ENCODE measurements around the gene ETV3. TPM values are rescaled to one million over a fixed set of nuclear protein-coding genes. Genes with fewer than 3 reads are reported as not detected.
A peak's percentile ranks its signal among the peaks of the same experiment; 100 is the strongest.

The ETV3 gene
- total RNA-seq, 2 experiments from 2014 or later = 27.8 to 32.8 TPM

- Mint-ChIP-seq H3K36me3 (no peaks in the 10 kb centered on the region), H3K27ac (no peak overlapping the region), H3K4me1 (no peaks in the 10 kb centered on the region), H3K4me3 (no peak overlapping the region), H3K27me3 (peaks cover 28% of the 10 kb centered on the region), H3K9me3 (ENCODE audit: low read depth) (no peaks in the 10 kb centered on the region)
- no peak for ATAC-seq
- CTCF ChIA-PET = no interaction called here
- DNase-seq = no peak
These were observed 25.1 kb downstream of the ETV3 start for GRCh38 chr1:157113106-157113505.

DNA sequence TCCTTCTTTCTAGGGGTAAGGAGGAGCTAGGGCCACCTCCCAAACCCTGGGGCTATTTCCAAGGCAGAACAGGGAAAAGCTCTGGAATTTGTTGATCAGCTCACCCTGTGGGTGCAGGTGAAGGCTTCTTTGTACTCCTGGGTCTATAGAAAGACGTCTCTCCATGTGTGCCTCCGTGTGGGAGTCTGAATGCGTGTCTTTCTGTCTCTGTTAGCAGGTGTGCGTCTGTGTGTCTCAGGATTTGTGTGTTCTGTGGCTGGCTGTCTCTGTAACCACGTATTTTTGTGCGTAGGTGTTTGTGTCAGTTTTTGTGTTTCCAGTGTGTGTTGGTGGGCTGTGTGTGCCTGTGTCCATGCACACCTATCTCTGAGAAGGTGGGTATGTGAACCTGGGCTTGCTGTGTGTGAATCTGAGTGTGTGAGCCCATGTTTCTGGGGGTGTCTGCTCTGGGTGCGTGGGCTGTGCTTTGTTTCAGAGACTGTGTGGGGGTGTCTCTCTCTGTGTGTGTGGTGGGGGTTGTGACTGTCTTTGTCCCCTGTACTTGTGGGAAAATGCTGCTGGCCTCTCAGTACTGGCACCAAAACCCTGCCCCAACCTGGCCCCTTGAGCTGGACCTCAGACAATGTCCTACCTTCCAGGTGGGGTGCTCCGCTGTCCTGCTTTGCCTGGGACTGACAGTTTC, 25.9 kb downstream of the ETV3 start:
- CTCF ChIA-PET = no interaction called here
- Mint-ChIP-seq H3K27me3 (peaks cover 36% of the 10 kb centered on the region), H3K9me3 (ENCODE audit: low read depth) (no peaks in the 10 kb centered on the region), H3K36me3 (no peaks in the 10 kb centered on the region), H3K4me1 (no peaks in the 10 kb centered on the region), H3K4me3 (no peak overlapping the region), H3K27ac (no peak overlapping the region)
- DNase-seq (no peak), ATAC-seq (no peak)

DNA sequence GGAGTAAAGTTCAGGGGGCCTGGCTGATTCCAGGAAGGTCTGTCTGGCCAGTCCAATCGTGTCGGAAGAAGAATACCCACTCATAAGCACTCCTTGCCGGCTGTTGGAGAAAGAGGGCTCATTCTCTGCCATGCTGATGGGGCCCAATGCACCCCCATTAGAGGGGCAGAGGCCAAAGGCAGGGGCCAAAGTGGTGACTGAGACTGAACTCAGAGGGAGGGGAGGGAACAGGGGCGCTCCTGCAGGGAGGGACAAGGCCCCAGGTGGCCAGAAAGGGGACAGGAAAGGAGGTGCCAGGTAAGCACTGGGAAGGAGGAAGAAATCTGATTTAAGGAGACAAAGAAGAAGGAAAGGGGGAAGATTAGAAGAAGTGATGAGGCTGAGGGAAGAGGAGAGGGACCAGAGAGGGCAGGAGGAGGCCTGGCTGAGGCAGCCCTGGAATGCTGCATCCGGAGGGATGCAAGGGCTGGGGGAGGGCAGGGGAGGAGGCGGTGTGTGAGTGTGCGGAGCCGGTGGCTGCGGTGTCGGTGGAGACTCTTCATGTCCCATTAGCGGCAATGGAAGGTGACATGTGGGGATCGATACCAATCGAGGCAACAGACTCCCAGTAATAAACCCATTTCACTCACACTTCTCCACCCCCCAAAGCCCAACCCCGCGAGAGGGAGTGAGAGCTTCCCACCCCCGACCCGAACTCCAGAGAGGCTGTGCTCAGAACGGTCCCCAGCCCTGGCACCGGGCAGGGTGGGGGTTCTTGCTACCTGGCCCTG, 26.6 kb downstream of the ETV3 start:
- Mint-ChIP-seq H3K9me3 (ENCODE audit: low read depth) (no peaks in the 10 kb centered on the region), H3K27me3 (peaks cover 41% of the 10 kb centered on the region), H3K4me3 (no peak overlapping the region), H3K4me1 (peaks cover 4% of the 10 kb centered on the region), H3K36me3 (no peaks in the 10 kb centered on the region), H3K27ac (no peak overlapping the region)
- no peak for ATAC-seq
- CTCF ChIA-PET = interaction anchor here (2.2 to 2.8 kb wide), 3 partner anchors 22 to 45 kb away, joined by 7 to 14 read pairs (median 12); no protein-coding TSS in a partner anchor
- no peak for DNase-seq

DNA sequence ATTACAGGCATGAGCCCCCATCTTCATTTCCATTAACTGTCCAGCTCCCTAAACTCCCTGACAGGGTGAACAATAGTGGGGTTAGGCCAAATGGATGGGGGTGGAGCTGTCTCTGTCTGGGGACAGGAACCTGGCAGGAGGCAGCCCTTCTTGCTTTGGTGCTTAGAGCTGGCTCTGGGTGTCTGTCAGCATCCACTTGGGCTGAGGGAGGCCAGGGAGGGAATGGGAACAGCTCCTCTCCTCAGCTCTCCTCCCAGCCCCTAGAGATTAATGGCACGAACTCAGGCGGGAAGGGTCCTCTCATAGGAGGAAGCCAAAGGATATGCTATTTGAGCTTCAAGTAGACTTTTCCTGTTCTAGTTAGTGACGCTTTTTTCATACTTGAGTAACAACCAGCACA, 27.5 kb downstream of the ETV3 start:
- H3K27me3 Mint-ChIP-seq = peaks cover 45% of the 10 kb centered on the region
- H3K27ac Mint-ChIP-seq = no peak overlapping the region
- H3K4me1 Mint-ChIP-seq = peaks cover 12% of the 10 kb centered on the region
- ATAC-seq = no peak
- no peaks in the 10 kb centered on the region for H3K9me3 Mint-ChIP-seq (ENCODE audit: low read depth)
- H3K36me3 Mint-ChIP-seq = no peaks in the 10 kb centered on the region
- CTCF ChIA-PET = interaction anchor here (2.2 to 2.8 kb wide), 3 partner anchors 21 to 46 kb away, joined by 7 to 14 read pairs (median 12); no protein-coding TSS in a partner anchor
- H3K4me3 Mint-ChIP-seq = no peak overlapping the region
- no peak for DNase-seq

DNA sequence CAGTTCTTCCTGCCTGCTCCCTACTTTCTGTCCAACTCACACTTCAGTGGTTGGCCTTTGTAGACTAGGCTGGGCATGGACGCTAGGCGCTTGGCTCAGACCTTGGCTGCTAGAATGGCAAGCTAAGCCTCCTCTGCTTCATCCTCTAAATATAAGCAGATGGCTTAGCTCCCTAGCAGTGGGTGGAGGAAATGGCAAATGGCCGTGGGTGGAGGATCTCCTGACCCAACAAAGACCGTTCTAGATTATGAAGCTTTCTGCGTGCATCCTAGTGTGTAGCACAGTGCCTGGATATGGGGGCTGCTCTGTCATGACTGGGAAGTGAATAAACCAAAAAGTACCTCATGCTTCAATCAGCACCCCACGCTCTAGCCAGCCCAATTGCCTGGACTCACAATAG, 28.2 kb downstream of the ETV3 start:
- Mint-ChIP-seq H3K4me3 (no peak overlapping the region), H3K27me3 (peaks cover 45% of the 10 kb centered on the region), H3K4me1 (peaks cover 12% of the 10 kb centered on the region), H3K9me3 (ENCODE audit: low read depth) (no peaks in the 10 kb centered on the region), H3K27ac (no peak overlapping the region), H3K36me3 (no peaks in the 10 kb centered on the region)
- CTCF ChIA-PET = interaction anchor here (1.0 to 2.8 kb wide), 4 partner anchors 20 to 250 kb away, joined by 3 to 14 read pairs (median 10); no protein-coding TSS in a partner anchor
- DNase-seq (no peak), ATAC-seq (no peak)

GRCh38 chr1:157108448-157108847, 29.7 kb downstream of the ETV3 start:
- peaks cover 12% of the 10 kb centered on the region for H3K4me1 Mint-ChIP-seq
- no peaks in the 10 kb centered on the region for H3K9me3 Mint-ChIP-seq (ENCODE audit: low read depth)
- no peaks in the 10 kb centered on the region for H3K36me3 Mint-ChIP-seq
- H3K27ac Mint-ChIP-seq = no peak overlapping the region
- ATAC-seq = no peak
- DNase-seq = no peak
- CTCF ChIA-PET = interaction anchor here (1.1 to 2.8 kb wide), 4 partner anchors 18 to 48 kb away, joined by 3 to 14 read pairs (median 8); no protein-coding TSS in a partner anchor
- H3K4me3 Mint-ChIP-seq = no peak overlapping the region
- peaks cover 51% of the 10 kb centered on the region for H3K27me3 Mint-ChIP-seq

- no peak overlapping the region for H3K4me3 Mint-ChIP-seq
- no peaks in the 10 kb centered on the region for H3K36me3 Mint-ChIP-seq
- DNase-seq = no peak
- CTCF ChIA-PET = interaction anchor here (1.8 to 2.3 kb wide), 2 partner anchors 17 to 48 kb away, joined by 8 to 12 read pairs; no protein-coding TSS in a partner anchor
- peaks cover 57% of the 10 kb centered on the region for H3K27me3 Mint-ChIP-seq
- no peaks in the 10 kb centered on the region for H3K9me3 Mint-ChIP-seq (ENCODE audit: low read depth)
- no peak for ATAC-seq
- H3K27ac Mint-ChIP-seq = no peak overlapping the region
- peaks cover 12% of the 10 kb centered on the region for H3K4me1 Mint-ChIP-seq
These were observed 30.5 kb downstream of the ETV3 start for GRCh38 chr1:157107702-157108101.

DNA sequence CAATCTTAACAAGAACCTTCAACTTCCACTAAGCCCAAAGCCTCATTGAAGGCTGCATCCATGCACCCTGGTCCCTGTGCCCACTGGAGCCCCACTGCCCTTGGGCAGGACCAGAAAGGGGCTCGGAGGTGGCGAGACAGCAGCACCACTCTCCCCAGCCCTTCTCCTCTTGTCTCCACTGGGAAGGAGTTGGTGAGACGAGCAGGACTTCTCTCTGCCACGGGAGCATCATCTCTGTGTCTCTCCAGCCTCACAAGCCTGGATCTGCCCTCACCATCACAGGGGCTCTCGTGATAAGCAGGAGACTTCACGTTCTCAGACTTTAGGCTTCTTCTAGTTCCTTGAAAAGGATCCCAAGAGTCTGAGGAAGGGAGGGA, 31.4 kb downstream of the ETV3 start:
- H3K9me3 Mint-ChIP-seq (ENCODE audit: low read depth) = no peaks in the 10 kb centered on the region
- DNase-seq (no peak), ATAC-seq (peak; percentile 20)
- peaks cover 12% of the 10 kb centered on the region for H3K4me1 Mint-ChIP-seq
- H3K27ac Mint-ChIP-seq = no peak overlapping the region
- no peak overlapping the region for H3K4me3 Mint-ChIP-seq
- H3K27me3 Mint-ChIP-seq = peaks cover 55% of the 10 kb centered on the region
- H3K36me3 Mint-ChIP-seq = no peaks in the 10 kb centered on the region
- CTCF ChIA-PET = interaction anchor here (1.1 to 2.3 kb wide), 3 partner anchors 17 to 49 kb away, joined by 4 to 12 read pairs (median 8); no protein-coding TSS in a partner anchor

DNA sequence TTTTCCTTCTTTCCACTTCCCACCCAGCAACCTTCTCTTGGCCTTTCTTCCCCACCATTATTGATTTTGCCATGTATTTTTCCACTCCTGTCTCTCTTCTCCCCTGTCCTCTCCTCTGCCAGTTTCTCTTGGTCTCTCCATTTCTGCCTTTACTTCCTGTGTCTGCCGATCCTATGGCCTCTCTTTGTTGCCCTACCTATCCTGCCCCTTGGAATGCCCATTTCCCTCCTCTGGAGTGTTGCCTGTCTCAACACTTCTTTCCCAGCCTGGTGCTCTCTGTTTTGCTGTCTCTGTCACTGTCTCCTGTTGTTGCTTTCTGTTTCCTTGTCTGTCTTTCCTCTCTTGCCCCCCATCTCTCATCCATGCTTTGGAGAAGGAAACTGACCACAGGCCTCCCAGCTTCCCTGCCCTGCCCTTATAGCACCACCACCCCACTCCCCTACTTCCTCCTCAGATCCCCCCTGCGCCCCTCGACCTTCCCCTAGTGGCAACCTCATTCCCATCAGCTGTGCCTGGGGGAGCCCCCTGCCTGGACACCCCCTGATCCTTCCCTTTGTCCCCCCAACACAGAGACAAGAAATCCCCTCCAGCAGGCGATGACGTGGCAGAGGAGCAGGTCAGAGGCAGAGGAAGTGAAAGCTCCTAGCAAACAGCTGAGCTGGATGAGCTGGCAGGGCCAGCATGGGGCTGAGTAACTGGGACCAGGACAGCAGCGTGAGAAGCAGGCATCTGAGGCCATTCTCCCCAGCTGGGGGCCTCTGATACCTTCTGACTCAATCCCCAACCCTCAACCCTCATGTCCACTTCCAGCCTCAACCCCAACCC, 32.0 kb downstream of the ETV3 start:
- ATAC-seq (peak; percentile 89), DNase-seq (peak; percentile 73)
- Mint-ChIP-seq H3K4me1 (peaks cover 12% of the 10 kb centered on the region), H3K4me3 (no peak overlapping the region), H3K27me3 (peaks cover 53% of the 10 kb centered on the region), H3K36me3 (no peaks in the 10 kb centered on the region), H3K9me3 (ENCODE audit: low read depth) (no peaks in the 10 kb centered on the region), H3K27ac (no peak overlapping the region)
- CTCF ChIA-PET = interaction anchor here (1.1 to 2.3 kb wide), 5 partner anchors 16 to 50 kb away, joined by 4 to 12 read pairs (median 8); no protein-coding TSS in a partner anchor

GRCh38 chr1:157105298-157105987, 32.8 kb downstream of the ETV3 start:
- Mint-ChIP-seq H3K4me1 (peaks cover 12% of the 10 kb centered on the region), H3K9me3 (ENCODE audit: low read depth) (no peaks in the 10 kb centered on the region), H3K27me3 (peaks cover 54% of the 10 kb centered on the region), H3K4me3 (no peak overlapping the region), H3K36me3 (no peaks in the 10 kb centered on the region), H3K27ac (no peak overlapping the region)
- ATAC-seq (no peak), DNase-seq (no peak)
- CTCF ChIA-PET = interaction anchor here (1.1 to 1.8 kb wide), 3 partner anchors 15 to 34 kb away, joined by 4 to 11 read pairs (median 4); no protein-coding TSS in a partner anchor

- Mint-ChIP-seq H3K27me3 (peaks cover 49% of the 10 kb centered on the region), H3K27ac (no peak overlapping the region), H3K9me3 (ENCODE audit: low read depth) (no peaks in the 10 kb centered on the region), H3K4me3 (no peak overlapping the region), H3K4me1 (peaks cover 12% of the 10 kb centered on the region), H3K36me3 (no peaks in the 10 kb centered on the region)
- DNase-seq (no peak), ATAC-seq (no peak)
- CTCF ChIA-PET = interaction anchor here (1.4 to 1.8 kb wide), 2 partner anchors 14 to 16 kb away, joined by 4 to 11 read pairs; no protein-coding TSS in a partner anchor
These were observed 33.4 kb downstream of the ETV3 start for GRCh38 chr1:157104598-157105293.

DNA sequence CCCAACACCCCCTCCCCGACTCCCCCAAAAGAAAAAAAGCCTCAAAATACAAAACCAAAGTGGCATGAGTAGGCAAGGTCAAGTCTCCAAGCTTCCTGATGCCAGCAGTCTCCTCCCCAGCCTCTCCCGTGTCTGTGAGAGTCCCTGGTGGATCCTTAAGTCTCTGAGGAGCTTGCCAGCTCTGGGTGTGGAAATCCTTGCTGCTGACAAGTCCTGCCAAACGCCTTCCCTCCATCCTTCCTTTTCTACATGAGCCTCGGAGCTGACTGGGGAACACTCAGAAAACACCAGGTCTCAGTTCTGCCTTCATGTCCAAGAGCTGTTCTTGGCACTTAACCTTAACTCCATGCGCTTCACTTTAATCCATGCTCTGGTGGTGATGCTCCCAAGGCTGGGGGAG, 34.9 kb downstream of the ETV3 start:
- Mint-ChIP-seq H3K9me3 (ENCODE audit: low read depth) (no peaks in the 10 kb centered on the region), H3K4me3 (no peak overlapping the region), H3K4me1 (peaks cover 17% of the 10 kb centered on the region), H3K27ac (no peak overlapping the region), H3K27me3 (peaks cover 38% of the 10 kb centered on the region), H3K36me3 (no peaks in the 10 kb centered on the region)
- CTCF ChIA-PET = interaction anchor here (0.7 to 1.4 kb wide), 6 partner anchors 11 to 90 kb away, joined by 3 to 6 read pairs (median 3); no protein-coding TSS in a partner anchor
- ATAC-seq (no peak), DNase-seq (no peak)

All from activated CD8-positive, alpha-beta memory T cell treated with anti-CD3 and anti-CD28 coated beads, Interleukin-2, amount 10 ng/mL, durations not matched to agents 7 days and 5 days (primary cell).